ENCODE results near the gene GPS2.

DNA sequence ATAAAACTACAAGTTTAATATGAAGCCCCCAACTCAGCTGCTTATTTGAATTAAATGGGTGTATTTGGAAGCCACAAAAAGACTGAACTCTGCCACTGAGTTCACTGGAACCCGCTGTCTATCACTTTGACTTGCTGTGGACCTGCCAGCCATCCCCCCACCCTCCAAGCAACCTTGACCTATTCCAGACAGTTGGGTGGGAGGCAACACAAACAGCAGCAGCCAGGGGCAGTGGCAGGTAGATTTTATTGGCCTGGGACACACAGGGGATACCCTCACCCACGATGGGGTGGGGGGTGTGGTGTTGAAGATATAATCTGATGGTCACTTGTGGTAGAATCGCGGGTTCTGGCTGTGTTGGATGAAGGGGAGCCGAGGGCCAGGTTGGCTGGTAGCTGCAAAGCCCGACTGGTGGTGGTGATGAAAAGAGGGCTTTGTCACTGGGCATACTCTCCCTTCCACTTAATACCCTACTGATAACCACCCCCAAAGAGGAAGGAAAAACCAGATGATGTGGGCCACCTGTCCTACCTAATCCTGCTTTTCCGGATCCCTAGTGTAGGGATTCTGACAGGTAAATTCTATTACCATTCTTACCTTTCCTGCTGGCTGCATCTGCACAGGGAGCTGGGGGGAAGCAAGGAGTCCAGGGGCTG lies 2.6 kb downstream of the GPS2 start:
- no peak for TF ChIP-seq FOXM1 (IDR thresholded peaks at IDR 0.05; ENCODE audit: borderline replicate concordance)
- no peak for TF ChIP-seq HDGF (IDR thresholded peaks at IDR 0.05; ENCODE audit: borderline replicate concordance)
- TF ChIP-seq FOXA1 (IDR thresholded peaks at IDR 0.05): no peak
